Spleen (tissue), 7 donors: ENCODE results near the gene KCNAB1.

Source experiments
- CTCF ChIP-seq, 11 experiments: fragments of 200-600 bp in 7 of 11; fragments of 450-650 bp in 4 of 11; sonication (generic) in 4 of 11; IDR thresholded peaks in 8 of 11; conservative IDR thresholded peaks in 3 of 11; 1 replicate in 7 of 11; 2 replicates in 4 of 11; pipeline versions ENCODE4 v1.4.0 to v1.8.0; 2016 to 2021; ENCODE audit warnings: antibody characterized with exemption in 11 of 11, inconsistent platforms in 4 of 11, mild to moderate bottlenecking in 1 of 11
- POLR2A ChIP-seq, 3 donors: fragments of 450-650 bp; IDR thresholded peaks; one replicate each; pipeline ENCODE4 v1.5.1; 2017; ENCODE audit warnings: antibody characterized with exemption in 3 of 3, mild to moderate bottlenecking in 1 of 3
- donor health status: DM: no; HTN: no; CAD: no; lungs with moderate emphysema.
- donor health status: DM: no; HTN: no; CAD: no.
- donor health status: DM: no; HTN: no; CAD: no.

GRCh38 chr3:156344215-156344614, 223.8 kb downstream of the KCNAB1 start:
- TF ChIP-seq CTCF (IDR thresholded peaks at IDR 0.05 in 8 of 11, conservative IDR thresholded peaks at IDR 0.05 in 3 of 11) (no peak), POLR2A (IDR thresholded peaks at IDR 0.05) (no peak)
